ENCODE data around the gene TXNDC11.

The TXNDC11 gene

DNA sequence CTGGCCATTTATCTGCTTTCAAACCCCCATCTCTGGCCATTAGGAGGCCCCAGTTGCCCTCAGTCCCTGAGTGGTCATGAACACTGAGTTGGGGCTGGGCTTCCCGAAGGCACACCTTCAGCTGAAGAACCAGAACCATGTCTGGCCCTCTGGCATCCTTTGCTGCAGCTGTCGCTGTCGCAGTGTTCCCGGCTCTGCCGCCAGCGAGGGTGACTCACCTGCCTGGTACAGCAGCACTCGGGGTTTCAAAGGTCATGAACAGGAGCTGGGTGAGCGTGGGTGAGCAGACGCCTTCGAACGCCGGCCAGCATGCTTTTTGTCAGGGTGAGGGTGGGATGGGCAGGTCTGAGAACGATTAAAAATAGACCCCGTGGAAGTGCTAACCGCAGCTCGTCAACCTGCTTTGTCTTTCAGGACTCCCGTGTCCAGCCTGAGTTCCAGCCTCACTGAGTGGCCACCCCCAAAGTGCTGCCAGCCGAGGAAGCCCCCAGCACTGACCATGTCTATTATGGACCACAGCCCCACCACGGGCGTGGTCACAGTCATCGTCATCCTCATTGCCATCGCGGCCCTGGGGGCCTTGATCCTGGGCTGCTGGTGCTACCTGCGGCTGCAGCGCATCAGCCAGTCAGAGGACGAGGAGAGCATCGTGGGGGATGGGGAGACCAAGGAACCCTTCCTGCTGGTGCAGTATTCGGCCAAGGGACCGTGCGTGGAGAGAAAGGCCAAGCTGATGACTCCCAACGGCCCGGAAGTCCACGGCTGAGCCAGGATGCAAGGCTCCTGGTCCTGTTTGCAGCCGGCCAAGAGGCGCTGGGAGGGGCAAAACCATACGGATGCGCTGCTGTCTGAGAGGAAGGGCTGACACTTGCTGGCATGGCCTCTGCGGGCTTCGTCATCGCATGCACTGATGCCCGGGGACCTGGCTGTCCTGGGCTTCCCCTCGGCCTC lies 66.8 kb downstream of the TXNDC11 start:
- DNase-seq (ENCODE audit: low spot score), result no peak

DNA sequence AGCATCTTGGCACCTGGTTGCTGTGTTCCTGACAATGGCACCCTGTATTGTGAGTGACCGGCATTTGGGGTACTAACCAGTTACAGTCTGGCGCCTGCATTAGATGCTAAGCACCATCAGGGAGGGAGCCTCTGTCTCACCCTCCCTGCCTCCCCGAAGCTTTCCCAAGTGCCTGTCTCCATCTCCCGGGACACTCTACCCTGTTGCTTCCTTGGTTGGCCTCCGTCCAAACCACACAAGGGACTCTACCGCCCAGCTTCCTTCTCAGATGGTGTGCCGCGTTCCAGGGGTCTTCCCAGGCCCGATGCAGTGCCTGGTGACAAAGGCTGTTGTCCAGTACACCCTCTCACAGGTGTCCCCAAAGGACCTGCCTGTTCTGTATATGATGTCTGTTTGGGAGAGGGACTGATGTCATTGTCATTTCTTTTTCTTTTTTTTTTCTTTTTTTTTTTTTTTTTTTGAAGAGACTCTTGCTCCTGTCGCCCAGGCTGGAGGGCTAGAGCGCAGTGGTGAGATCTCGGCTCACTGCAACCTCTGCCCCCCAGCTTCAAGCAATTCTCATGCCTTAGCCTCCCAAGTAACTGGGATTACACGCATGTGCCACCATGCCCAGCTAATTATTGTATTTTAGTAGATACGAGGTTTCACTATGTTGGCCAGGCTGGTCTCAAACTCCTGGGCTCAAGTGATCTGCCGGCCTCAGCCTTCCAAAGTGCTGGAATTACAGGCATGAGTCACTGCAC lies 67.7 kb downstream of the TXNDC11 start:
- no peak for DNase-seq (ENCODE audit: low spot score)

DNA sequence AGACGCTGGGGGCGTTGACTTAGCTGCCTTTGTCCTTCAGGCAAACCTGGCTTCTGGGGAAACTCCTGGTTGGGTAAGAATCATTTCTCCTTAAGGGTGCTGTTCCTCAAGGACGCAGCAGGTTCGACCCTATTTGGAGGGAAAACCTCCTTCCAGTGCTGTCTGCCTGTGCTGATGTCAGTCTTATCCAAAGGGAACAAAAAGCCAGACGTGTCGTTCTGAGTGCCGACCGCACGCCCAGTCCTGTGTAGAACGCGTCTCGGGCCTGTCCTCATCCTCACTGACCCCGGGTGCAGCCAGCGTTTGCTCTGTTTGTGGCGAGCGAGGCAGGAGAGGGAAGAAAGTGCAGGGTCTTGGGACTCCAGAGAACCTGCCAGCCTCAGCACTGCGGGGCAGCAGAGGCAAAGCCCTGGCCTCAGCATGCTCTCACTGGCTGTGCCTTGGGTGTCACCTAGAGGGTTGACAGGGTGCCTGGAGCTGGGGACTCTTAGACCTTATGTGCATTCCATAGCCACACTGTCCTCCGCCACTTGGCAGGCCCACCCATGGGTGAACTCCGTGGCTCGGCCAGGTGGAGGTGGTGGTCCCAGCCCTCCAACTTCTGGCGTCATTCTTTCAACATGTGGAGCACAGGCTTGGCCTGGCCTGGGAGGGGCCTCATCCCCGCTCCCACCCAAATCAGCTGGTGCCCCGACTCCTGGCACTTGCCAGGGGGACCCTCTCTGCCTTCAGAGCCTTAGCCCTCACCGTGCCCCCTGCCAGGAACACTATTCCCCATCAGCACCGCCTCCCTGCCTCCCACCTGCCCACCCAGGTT lies 68.4 kb downstream of the TXNDC11 start:
- DNase-seq (ENCODE audit: low spot score), result no peak

- no peak for DNase-seq (ENCODE audit: low spot score)
Measured at GRCh38 chr16:11673091-11674000, 69.3 kb downstream of the TXNDC11 start.

- peak; percentile 55 for DNase-seq (ENCODE audit: low spot score)
Measured at GRCh38 chr16:11672206-11673090, 70.2 kb downstream of the TXNDC11 start.

- DNase-seq (ENCODE audit: low spot score), result no peak
Measured at GRCh38 chr16:11671676-11672075, 71.0 kb downstream of the TXNDC11 start.

- DNase-seq (ENCODE audit: low spot score), result no peak
Measured at GRCh38 chr16:11671271-11671670, 71.4 kb downstream of the TXNDC11 start.

- peak; percentile 31 for DNase-seq (ENCODE audit: low spot score)
Measured at GRCh38 chr16:11670171-11671131, 72.2 kb downstream of the TXNDC11 start.

DNA sequence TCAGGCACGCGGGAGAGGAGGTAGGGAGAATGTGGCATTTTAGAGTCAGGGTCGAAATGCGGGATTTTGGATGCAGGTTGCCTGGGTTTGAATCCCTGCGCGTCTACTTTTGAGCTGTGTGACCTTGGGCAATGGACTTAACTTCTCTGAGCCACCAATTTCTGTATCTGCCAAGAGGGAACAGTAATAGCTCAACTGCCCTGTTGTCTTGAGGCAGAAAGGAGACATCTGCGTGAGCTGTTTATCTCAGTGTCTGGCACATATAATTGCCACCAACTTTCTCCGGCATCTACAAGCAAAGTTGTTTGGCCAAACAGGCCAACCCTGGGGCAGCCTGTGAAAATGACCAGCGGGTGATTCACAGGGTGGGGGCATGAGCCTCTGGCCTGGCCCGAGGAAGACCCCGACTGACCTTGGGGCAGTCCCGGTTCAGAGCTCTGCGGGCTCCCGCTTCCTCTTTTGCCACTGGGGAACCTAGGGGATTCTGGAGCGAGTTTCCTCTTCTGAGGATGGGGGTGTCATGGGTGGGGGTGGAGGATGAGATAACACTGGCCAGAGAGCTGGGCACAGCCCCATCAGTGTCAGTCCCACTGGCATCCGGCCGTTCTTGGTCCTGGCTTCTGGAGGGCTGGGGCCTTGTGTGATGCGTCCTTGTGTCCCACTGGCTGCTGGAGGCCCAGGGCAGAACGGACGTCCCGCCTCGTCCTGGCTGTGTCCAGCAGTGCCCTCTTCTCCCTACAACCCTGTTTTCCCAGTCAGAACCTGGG lies 73.1 kb downstream of the TXNDC11 start:
- DNase-seq (ENCODE audit: low spot score), result no peak

GRCh38 chr16:11668623-11669379 lies 73.9 kb downstream of the TXNDC11 start:
- DNase-seq (ENCODE audit: low spot score), result no peak

GRCh38 chr16:11667824-11668622 lies 74.6 kb downstream of the TXNDC11 start, which contains the start of gene SNN:
TSS of gene SNN (plus strand) at chr16:11668455. CDS start at chr16:11676060, 7,605 bp downstream.
- peak; percentile 88 for DNase-seq (ENCODE audit: low spot score)

- DNase-seq (ENCODE audit: low spot score), result no peak
Measured at GRCh38 chr16:11667221-11667823, 75.3 kb downstream of the TXNDC11 start.

GRCh38 chr16:11666103-11667055 lies 76.3 kb downstream of the TXNDC11 start:
- no peak for DNase-seq (ENCODE audit: low spot score)

DNA sequence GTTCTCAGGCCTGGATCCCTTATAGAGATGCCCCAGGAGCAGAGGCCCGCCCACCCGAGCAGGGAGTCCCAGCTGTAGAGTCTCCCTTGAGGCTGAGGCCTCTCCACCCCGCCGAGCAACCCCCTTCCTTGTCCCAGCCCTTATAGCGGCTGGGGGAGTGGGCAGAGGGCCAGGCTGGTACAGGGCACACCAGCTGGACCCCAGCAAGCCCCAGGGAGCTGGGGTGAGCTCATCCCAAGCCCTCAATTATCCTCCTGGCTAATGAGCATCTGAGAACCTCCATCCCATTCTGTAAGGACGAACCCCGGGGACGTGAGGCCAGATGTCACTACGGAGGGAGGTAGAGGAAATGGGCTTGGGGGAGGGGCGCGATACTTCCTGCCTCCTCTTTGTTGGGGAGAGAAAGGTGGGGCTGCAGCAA lies 77.6 kb downstream of the TXNDC11 start:
- DNase-seq (ENCODE audit: low spot score), result peak; percentile 60

DNA sequence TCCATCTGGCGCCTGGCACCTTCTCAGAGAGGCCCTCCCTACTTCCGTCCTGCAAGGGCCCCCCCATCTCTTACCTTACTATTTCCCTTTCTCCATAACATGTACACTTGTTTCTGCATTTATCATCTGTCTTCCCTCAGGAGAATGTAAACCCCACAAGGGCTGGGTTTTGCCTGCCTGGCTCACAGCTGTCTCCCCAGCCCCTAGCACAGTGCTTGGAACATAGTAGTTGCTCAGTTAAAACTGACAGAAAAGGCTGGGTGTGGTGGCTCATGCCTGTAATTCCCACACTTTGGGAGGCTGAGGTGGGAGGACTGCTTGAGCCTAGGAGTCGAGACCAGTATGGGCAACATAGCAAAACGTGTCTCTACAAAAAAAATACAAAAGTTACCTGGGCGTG lies 80.1 kb downstream of the TXNDC11 start:
- DNase-seq (ENCODE audit: low spot score), result no peak
